OCI-LY3 (cell line): ENCODE results near the gene TNIP1.
A peak's percentile ranks its signal among the peaks of the same experiment; 100 is the strongest.

Experiments
- H2AFZ ChIP-seq: fragments of 200-600, 300-600 bp; shearing (Covaris generic); 2 replicates; pipeline ENCODE4 v1.6.0; 2014; ENCODE audit warnings: antibody characterized with exemption, low read depth, low read length
- H3K27ac ChIP-seq: fragments of 200-600, 300-600 bp; sonication (generic); 2 replicates; pipeline ENCODE4 v1.5.1; 2014; ENCODE audit warnings: mild to moderate bottlenecking, low read length, moderate library complexity, mixed read lengths
- H3K27me3 ChIP-seq: fragments of 200-600, 300-600 bp; sonication (generic); 2 replicates; pipeline ENCODE4 v1.6.1; 2014; ENCODE audit warnings: low read depth, low read length, mixed read lengths
- H3K36me3 ChIP-seq: fragments of 200-600, 300-600 bp; sonication (generic); replicated peaks from 2 replicates; pipeline ENCODE3; 2014; ENCODE audit warnings: low read depth, low read length, mixed read lengths
- H3K4me1 ChIP-seq: fragments of 300-600, 200-600 bp; sonication (generic); 2 replicates; pipeline ENCODE4 v1.6.1; 2014; ENCODE audit warnings: low read length, mixed read lengths
- H3K4me2 ChIP-seq: fragments of 200-600, 300-600 bp; sonication (generic); 2 replicates; pipeline ENCODE4 v1.6.1; 2014; ENCODE audit warnings: low read length, mixed read lengths
- H3K4me3 ChIP-seq: fragments of 300-600, 200-600 bp; sonication (generic); 2 replicates; pipeline ENCODE4 v1.5.1; 2014; ENCODE audit warnings: antibody characterized with exemption, mild to moderate bottlenecking, low read length, moderate library complexity
- H3K79me2 ChIP-seq: fragments of 300-600, 200-600 bp; shearing (Covaris generic); 2 replicates; pipeline ENCODE4 v1.6.1; 2014; ENCODE audit warnings: mild to moderate bottlenecking, low read length, mixed read lengths
- H3K9ac ChIP-seq: fragments of 300-600, 200-600 bp; shearing (Covaris generic); 2 replicates; pipeline ENCODE4 v1.6.0; 2014; ENCODE audit warnings: mild to moderate bottlenecking, low read length, moderate library complexity
- H3K9me3 ChIP-seq: fragments of 200-600, 300-600 bp; shearing (Covaris generic); 2 replicates; pipeline ENCODE4 v1.6.1; 2014; ENCODE audit warnings: low read length, mixed read lengths; ENCODE audit not compliant: insufficient read depth
- H4K20me1 ChIP-seq: fragments of 200-600, 300-600 bp; sonication (generic); 2 replicates; pipeline ENCODE4 v1.6.1; 2016; ENCODE audit warnings: low read length, mixed read lengths; ENCODE audit not compliant: insufficient read depth
- CTCF ChIP-seq: fragments of 200-600, 300-600 bp; sonication (generic); IDR thresholded peaks from 2 replicates; pipeline ENCODE4 v1.5.1; 2014; ENCODE audit warnings: antibody characterized with exemption, low read length, low read depth
- EZH2phosphoT487 ChIP-seq: fragments of 200-600 bp; shearing (Covaris generic); IDR thresholded peaks from 2 replicates; pipeline ENCODE4 v1.6.1; 2018; ENCODE audit warnings: antibody characterized with exemption, mixed run types, low read depth

The TNIP1 gene

GRCh38 chr5:151097061-151097460, 16.2 kb upstream of the TNIP1 start:
- H3K36me3 ChIP-seq, result no peaks in the 10 kb centered on the region
- TF ChIP-seq CTCF, result no peak
- no peak for TF ChIP-seq EZH2phosphoT487
- H3K4me2 ChIP-seq, result no peak overlapping the region; the same call in 1 of the 2 replicates
- H3K27ac ChIP-seq, result no peak overlapping the region
- no peak overlapping the region for H3K9ac ChIP-seq
- H2AFZ ChIP-seq, result no peak overlapping the region
- no peaks in the 10 kb centered on the region for H3K9me3 ChIP-seq
- H4K20me1 ChIP-seq, result no peaks in the 10 kb centered on the region
- H3K27me3 ChIP-seq, result no peaks in the 10 kb centered on the region
- H3K79me2 ChIP-seq, result no peaks in the 10 kb centered on the region
- no peak overlapping the region for H3K4me3 ChIP-seq
- H3K4me1 ChIP-seq, result peaks cover 57% of the 10 kb centered on the region

DNA sequence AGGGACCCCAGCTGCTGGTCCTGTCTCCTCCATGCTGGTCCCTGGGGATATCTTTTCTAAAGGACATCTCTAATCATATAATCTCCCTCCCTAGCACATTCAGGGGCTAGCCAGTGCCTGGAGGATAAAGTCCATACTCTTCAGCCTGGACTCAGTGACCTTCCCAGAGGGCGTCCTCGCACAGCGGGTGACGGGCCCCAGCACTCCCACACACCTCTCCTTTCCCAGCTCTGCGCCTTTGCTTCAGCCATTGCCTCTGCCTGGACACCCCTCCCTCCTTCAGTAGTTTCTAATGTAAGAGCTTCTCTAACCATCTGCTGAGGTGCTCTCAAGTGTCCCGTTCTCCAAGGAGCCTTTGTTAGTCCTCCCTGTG, 15.2 kb upstream of the TNIP1 start:
- H3K36me3 ChIP-seq, result no peaks in the 10 kb centered on the region
- no peaks in the 10 kb centered on the region for H3K27me3 ChIP-seq
- H2AFZ ChIP-seq, result no peak overlapping the region
- no peaks in the 10 kb centered on the region for H3K79me2 ChIP-seq
- H3K4me2 ChIP-seq, result no peak overlapping the region
- H3K27ac ChIP-seq, result no peak overlapping the region
- H3K9ac ChIP-seq, result no peak overlapping the region
- TF ChIP-seq EZH2phosphoT487 (no peak), CTCF (no peak)
- H3K4me3 ChIP-seq, result no peak overlapping the region
- H3K9me3 ChIP-seq, result no peaks in the 10 kb centered on the region
- peaks cover 57% of the 10 kb centered on the region for H3K4me1 ChIP-seq
- H4K20me1 ChIP-seq, result no peaks in the 10 kb centered on the region

DNA sequence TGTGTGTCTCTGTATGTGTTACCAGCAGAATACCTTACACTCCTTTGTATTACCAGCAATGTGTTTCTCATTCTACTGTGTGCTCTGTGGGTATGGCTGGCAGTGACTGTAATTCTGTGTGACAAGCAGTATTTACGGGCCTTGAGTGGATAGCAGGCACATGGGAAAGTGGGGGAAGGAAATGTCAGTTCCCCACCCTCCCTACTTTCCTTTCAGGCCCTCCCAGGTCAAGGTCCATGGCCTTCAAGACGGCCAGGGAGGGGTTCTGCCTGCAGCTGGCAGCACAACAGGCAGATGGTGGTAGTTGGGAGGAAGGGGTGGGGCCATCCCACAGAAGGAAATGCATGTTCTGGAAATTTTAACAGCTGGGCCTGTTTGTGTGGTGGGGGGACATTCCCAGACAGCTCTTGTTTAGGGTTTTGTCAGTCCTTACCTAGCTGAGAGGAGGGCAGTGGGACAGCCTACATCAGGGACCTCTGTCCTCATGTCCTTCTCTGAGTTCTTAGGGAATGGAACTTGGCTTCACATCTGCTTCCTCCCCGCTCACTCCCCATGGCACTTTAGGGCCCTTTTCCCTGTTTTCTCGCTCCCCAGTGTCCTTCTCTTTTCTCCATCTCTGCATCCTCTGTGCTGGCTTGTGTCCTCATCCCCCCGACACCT, 14.6 kb upstream of the TNIP1 start:
- H3K4me1 ChIP-seq, result peaks cover 57% of the 10 kb centered on the region
- H3K79me2 ChIP-seq, result no peaks in the 10 kb centered on the region
- no peaks in the 10 kb centered on the region for H3K27me3 ChIP-seq
- TF ChIP-seq CTCF (no peak), EZH2phosphoT487 (no peak)
- H4K20me1 ChIP-seq, result no peaks in the 10 kb centered on the region
- H3K36me3 ChIP-seq, result no peaks in the 10 kb centered on the region
- H3K9me3 ChIP-seq, result no peaks in the 10 kb centered on the region
- H3K9ac ChIP-seq, result no peak overlapping the region
- H2AFZ ChIP-seq, result no peak overlapping the region
- no peak overlapping the region for H3K27ac ChIP-seq
- H3K4me2 ChIP-seq, result no peak overlapping the region
- no peak overlapping the region for H3K4me3 ChIP-seq

DNA sequence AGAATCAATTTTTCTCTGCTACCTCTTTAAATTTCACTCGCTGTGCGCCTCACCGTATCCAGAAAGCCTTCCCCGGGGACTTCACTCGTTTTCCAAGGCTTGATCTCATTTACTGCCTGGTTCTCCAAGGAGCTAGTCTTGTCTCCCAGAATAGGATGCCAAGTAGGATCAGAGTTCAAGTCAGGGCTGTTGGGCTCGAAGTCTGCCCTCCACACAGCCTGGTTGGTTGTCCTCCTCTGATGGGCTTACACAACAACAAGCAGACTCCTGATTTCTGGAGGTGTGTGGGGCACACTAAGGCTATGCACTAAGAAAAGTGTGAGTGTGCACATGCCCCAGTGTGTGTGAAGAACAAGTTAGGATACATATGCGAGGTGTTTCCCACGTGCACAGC, 14.0 kb upstream of the TNIP1 start:
- Histone ChIP-seq H3K36me3 (no peaks in the 10 kb centered on the region), H3K9me3 (no peaks in the 10 kb centered on the region), H3K9ac (0 out of 2 replicates have a peak overlapping the region, but pooled peaks have one; percentile 74), H3K4me2 (peak overlapping the region; percentile 93), H3K79me2 (no peaks in the 10 kb centered on the region), H2AFZ (no peak overlapping the region), H4K20me1 (no peaks in the 10 kb centered on the region), H3K4me1 (peaks cover 57% of the 10 kb centered on the region), H3K27me3 (peaks cover under 1% of the 10 kb centered on the region; the same call in 1 of the 2 replicates), H3K4me3 (peak overlapping the region; percentile 75; the same call in 1 of the 2 replicates), H3K27ac (no peak overlapping the region)
- TF ChIP-seq EZH2phosphoT487 (no peak), CTCF (no peak)
